Testis (tissue), 2 donors: ENCODE results near the gene SH3TC1.

Source experiments
- POLR2A ChIP-seq: fragments of 450-650 bp; IDR thresholded peaks from one replicate; pipeline ENCODE4 v1.6.1; 2017; ENCODE audit warnings: antibody characterized with exemption, mild to moderate bottlenecking, moderate library complexity
- TF ChIP-seq, protein P1 (sequence below), 3 experiments: fragments of 450-650 bp in 2 of 3; fragments of 200-600 bp in 1 of 3; sonication (generic) in 1 of 3; IDR thresholded peaks; one replicate each; pipeline ENCODE4 v1.5.1; 2016 to 2019; ENCODE audit warnings: antibody characterized with exemption in 3 of 3, mild to moderate bottlenecking in 2 of 3, moderate library complexity in 1 of 3

DNA sequence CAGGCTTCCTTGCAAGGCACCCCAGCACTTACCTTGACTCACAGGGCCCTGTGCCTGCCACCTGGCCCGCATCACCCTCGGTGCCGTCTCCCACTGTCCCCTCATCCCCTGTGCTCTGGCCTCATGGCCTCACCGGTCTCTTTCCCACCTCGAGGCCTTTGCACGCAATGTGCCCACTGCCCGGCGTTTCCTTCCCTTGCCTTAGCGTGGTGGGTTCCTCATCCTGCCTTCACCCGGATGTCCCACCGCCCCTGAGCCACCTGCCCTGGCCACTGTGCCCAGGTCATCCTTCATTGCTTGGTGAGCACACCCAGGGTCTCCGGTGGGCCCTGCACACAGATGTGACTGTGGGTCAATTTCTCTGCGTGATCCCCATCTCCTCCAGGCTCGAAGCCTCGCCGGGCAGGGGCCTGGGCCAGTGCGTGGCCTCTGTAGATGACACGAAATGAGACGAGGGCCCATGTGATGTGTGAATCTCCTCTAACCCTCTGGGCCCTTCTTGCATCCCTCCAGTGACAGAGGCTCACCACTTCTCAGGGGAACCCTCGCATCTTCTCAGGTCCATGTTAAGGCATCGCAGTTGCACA, 75.1 kb downstream of the SH3TC1 start:
- TF ChIP-seq, protein P1, sequence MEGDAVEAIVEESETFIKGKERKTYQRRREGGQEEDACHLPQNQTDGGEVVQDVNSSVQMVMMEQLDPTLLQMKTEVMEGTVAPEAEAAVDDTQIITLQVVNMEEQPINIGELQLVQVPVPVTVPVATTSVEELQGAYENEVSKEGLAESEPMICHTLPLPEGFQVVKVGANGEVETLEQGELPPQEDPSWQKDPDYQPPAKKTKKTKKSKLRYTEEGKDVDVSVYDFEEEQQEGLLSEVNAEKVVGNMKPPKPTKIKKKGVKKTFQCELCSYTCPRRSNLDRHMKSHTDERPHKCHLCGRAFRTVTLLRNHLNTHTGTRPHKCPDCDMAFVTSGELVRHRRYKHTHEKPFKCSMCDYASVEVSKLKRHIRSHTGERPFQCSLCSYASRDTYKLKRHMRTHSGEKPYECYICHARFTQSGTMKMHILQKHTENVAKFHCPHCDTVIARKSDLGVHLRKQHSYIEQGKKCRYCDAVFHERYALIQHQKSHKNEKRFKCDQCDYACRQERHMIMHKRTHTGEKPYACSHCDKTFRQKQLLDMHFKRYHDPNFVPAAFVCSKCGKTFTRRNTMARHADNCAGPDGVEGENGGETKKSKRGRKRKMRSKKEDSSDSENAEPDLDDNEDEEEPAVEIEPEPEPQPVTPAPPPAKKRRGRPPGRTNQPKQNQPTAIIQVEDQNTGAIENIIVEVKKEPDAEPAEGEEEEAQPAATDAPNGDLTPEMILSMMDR (IDR thresholded peaks at IDR 0.05), result no peak
- TF ChIP-seq POLR2A, result no peak
